K562 (cell line): ENCODE data around the gene CBX3. TPM values are rescaled to one million over a fixed set of nuclear protein-coding genes. Genes with fewer than 3 reads are reported as not detected.

Experiments used
- AFF4 ChIP-seq: sonication (generic); formaldehyde crosslinking; IDR thresholded peaks from 2 replicates; pipeline ENCODE4 v1.8.0; 2023; ENCODE audit warnings: mild to moderate bottlenecking, missing genetic modification reagents
- BCL6 ChIP-seq: fragments of 250-450 bp; sonication (Bioruptor Pico); IDR thresholded peaks from 2 replicates; pipeline ENCODE4 v1.4.0; 2020
- BRD9 ChIP-seq: fragments of 450-650 bp; IDR thresholded peaks from 2 replicates; pipeline ENCODE4 v1.6.1; 2018; ENCODE audit warnings: low read depth; ENCODE audit not compliant: partially characterized antibody
- E4F1 ChIP-seq: fragments of 250-450 bp; sonication (Bioruptor Pico); IDR thresholded peaks from 2 replicates; pipeline ENCODE4 v1.5.0; 2021; ENCODE audit warnings: mild to moderate bottlenecking, borderline replicate concordance
- FOXM1 ChIP-seq, 2 experiments: fragments of 450-650 bp in 1 of 2; sonication (generic) in 1 of 2; formaldehyde crosslinking in 1 of 2; IDR thresholded peaks; 2 replicates each; pipeline versions ENCODE4 v1.6.1 to v1.9.0; 2017 to 2022; ENCODE audit warnings: low read depth in 2 of 2, mild to moderate bottlenecking in 2 of 2, missing genetic modification reagents in 1 of 2, moderate library complexity in 1 of 2
- HMG20A ChIP-seq: fragments of 450-650 bp; formaldehyde crosslinking; conservative IDR thresholded peaks from 2 replicates; pipeline ENCODE4 v1.4.0; 2020; ENCODE audit warnings: mild to moderate bottlenecking, mixed read lengths
- PTTG1 ChIP-seq: fragments of 450-650 bp; IDR thresholded peaks from 2 replicates; pipeline ENCODE4 v1.6.1; 2016; ENCODE audit warnings: low read depth, mild to moderate bottlenecking, missing genetic modification characterization, missing compliant biosample characterization
- SMARCC2 ChIP-seq: fragments of 450-650 bp; IDR thresholded peaks from 2 replicates; pipeline ENCODE4 v1.6.1; 2017; ENCODE audit warnings: antibody characterized with exemption, moderate library complexity, mild to moderate bottlenecking, low read depth
- SP2 ChIP-seq: IDR thresholded peaks from 2 replicates; pipeline ENCODE4 v1.6.1; 2011; ENCODE audit warnings: mild to moderate bottlenecking, low read depth, low read length, moderate library complexity; ENCODE audit not compliant: poor library complexity, severe bottlenecking; ENCODE audit errors: extremely low read depth
- SRSF3 ChIP-seq: fragments of 200-400 bp; formaldehyde crosslinking; IDR thresholded peaks from 2 replicates; pipeline ENCODE4 v1.6.1; 2016; ENCODE audit warnings: mild to moderate bottlenecking, low read length, moderate library complexity; ENCODE audit not compliant: insufficient read depth
- TAF7 ChIP-seq: fragments of 450-650 bp; IDR thresholded peaks from 2 replicates; pipeline ENCODE4 v1.6.1; 2016; ENCODE audit warnings: missing genetic modification characterization, missing compliant biosample characterization
- XRCC3 ChIP-seq: fragments of 450-650 bp; IDR thresholded peaks from 2 replicates; pipeline ENCODE4 v1.6.1; 2017; ENCODE audit warnings: mild to moderate bottlenecking, moderate library complexity
- ZNF165 ChIP-seq: fragments of 250-450 bp; sonication (Bioruptor Pico); IDR thresholded peaks from 2 replicates; pipeline ENCODE4 v1.4.0; 2020; ENCODE audit warnings: borderline replicate concordance
- ZNF41 ChIP-seq: fragments of 250-450 bp; sonication (Bioruptor Pico); conservative IDR thresholded peaks from 2 replicates; pipeline ENCODE4 v1.4.0; 2020; ENCODE audit warnings: mild to moderate bottlenecking
- ZSCAN32 ChIP-seq: fragments of 450-650 bp; formaldehyde crosslinking; IDR thresholded peaks from 2 replicates; pipeline ENCODE4 v1.4.0; 2020; ENCODE audit warnings: mild to moderate bottlenecking, moderate library complexity
- polyA plus RNA-seq, 8 experiments: library from polyadenylated mRNA; depleted of rRNA in 4 of 8; stranded (reverse) in 5 of 8; unstranded in 3 of 8; fragments of >200 nt; fragmentation: Nextera tagmentation in 2 of 8; fragmentation: Illumina TruSeq in 1 of 8; extraction: Ambion mirVana in 2 of 8; extraction: Trizol in 1 of 8; gene quantifications; 2 replicates each; pipeline versions ENCODE4 v1.2.1 to v1.2.3, GENCODE V29; 2011 to 2014; ENCODE audit warnings: inconsistent platforms in 1 of 8, missing spikeins in 1 of 8
- total RNA-seq, 7 experiments: library from RNA; depleted of rRNA in 6 of 7; stranded (reverse); fragments of >200 nt in 6 of 7; fragmentation: Illumina TruSeq in 2 of 7; extraction: Trizol in 2 of 7; gene quantifications; 2 replicates each; pipeline versions ENCODE4 v1.2.1 to v1.2.3, GENCODE V29; 2011 to 2021; ENCODE audit warnings: low replicate concordance in 1 of 7
- TF ChIP-seq, protein P1 (sequence below): sonication (generic); formaldehyde crosslinking; IDR thresholded peaks from 2 replicates; pipeline ENCODE4 v1.8.0; 2022; ENCODE audit warnings: mild to moderate bottlenecking, missing genetic modification reagents

The CBX3 gene
- total and polyA plus RNA-seq, 9 of the 15 experiments (the other 6 are each of a cell fraction or from before 2014, with no cell fraction given): 198 to 413 (median 328) TPM

GRCh38 chr7:26201247-26202018, at the start of gene CBX3 (continued):
- TF ChIP-seq ZSCAN32 (CRISPR knock-in tag) (0 out of 2 replicates have a peak, but pooled peaks have one; percentile 26), PTTG1 (tag) (no peak), XRCC3 (no peak), SMARCC2 (0 out of 2 replicates have a peak, but pooled peaks have one; percentile 38), BCL6 (CRISPR knock-in tag) (no peak), AFF4 (CRISPR knock-in tag) (peak; percentile 93), E4F1 (CRISPR knock-in tag) (no peak), ZNF41 (CRISPR knock-in tag) (no peak), BRD9 (peak; percentile 93), ZNF165 (CRISPR knock-in tag) (no peak), HMG20A (CRISPR knock-in tag) (no peak), TAF7 (peak; percentile 82), SP2 (no peak), SRSF3 (peak; percentile 89; the same call in 1 of the 2 replicates), FOXM1 (IDR thresholded peaks at IDR 0.05; ENCODE audit: low read depth) (no peak), FOXM1 (CRISPR knock-in tag; IDR thresholded peaks at IDR 0.05; ENCODE audit: low read depth) (no peak; the same call in 1 of the 2 replicates)
- TF ChIP-seq, protein P1, sequence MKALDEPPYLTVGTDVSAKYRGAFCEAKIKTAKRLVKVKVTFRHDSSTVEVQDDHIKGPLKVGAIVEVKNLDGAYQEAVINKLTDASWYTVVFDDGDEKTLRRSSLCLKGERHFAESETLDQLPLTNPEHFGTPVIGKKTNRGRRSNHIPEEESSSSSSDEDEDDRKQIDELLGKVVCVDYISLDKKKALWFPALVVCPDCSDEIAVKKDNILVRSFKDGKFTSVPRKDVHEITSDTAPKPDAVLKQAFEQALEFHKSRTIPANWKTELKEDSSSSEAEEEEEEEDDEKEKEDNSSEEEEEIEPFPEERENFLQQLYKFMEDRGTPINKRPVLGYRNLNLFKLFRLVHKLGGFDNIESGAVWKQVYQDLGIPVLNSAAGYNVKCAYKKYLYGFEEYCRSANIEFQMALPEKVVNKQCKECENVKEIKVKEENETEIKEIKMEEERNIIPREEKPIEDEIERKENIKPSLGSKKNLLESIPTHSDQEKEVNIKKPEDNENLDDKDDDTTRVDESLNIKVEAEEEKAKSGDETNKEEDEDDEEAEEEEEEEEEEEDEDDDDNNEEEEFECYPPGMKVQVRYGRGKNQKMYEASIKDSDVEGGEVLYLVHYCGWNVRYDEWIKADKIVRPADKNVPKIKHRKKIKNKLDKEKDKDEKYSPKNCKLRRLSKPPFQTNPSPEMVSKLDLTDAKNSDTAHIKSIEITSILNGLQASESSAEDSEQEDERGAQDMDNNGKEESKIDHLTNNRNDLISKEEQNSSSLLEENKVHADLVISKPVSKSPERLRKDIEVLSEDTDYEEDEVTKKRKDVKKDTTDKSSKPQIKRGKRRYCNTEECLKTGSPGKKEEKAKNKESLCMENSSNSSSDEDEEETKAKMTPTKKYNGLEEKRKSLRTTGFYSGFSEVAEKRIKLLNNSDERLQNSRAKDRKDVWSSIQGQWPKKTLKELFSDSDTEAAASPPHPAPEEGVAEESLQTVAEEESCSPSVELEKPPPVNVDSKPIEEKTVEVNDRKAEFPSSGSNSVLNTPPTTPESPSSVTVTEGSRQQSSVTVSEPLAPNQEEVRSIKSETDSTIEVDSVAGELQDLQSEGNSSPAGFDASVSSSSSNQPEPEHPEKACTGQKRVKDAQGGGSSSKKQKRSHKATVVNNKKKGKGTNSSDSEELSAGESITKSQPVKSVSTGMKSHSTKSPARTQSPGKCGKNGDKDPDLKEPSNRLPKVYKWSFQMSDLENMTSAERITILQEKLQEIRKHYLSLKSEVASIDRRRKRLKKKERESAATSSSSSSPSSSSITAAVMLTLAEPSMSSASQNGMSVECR (CRISPR knock-in tag): peak; percentile 26; the same call in 1 of the 2 replicates
